Hepatocyte (in vitro differentiated cells): ENCODE data around the gene IL23R. TPM values are rescaled to one million over a fixed set of nuclear protein-coding genes. Genes with fewer than 3 reads are reported as not detected.
"Not testable (repeated sequence)": the region's sequence is repeated elsewhere in the genome, so short reads cannot be mapped to it uniquely, and the experiment has no call there.

Experiments
- DNase-seq: peaks from one replicate; pipeline ENCODE4 v3.0.0-alpha.2; 2016; ENCODE audit warnings: low spot score
- H2AFZ ChIP-seq: fragments of 200-600 bp; sonication (generic); 2 replicates; pipeline ENCODE4 v1.6.0; 2016; ENCODE audit warnings: antibody characterized with exemption, mild to moderate bottlenecking
- H3K27ac ChIP-seq: fragments of 200-600 bp; sonication (generic); 2 replicates; pipeline ENCODE4 v1.5.1; 2016; ENCODE audit warnings: mild to moderate bottlenecking
- H3K27me3 ChIP-seq: fragments of 200-600 bp; sonication (generic); 2 replicates; pipeline ENCODE4 v1.6.1; 2016
- H3K36me3 ChIP-seq: fragments of 200-600 bp; sonication (generic); replicated peaks from 2 replicates; pipeline ENCODE4 v1.5.1; 2016; ENCODE audit warnings: low read depth; ENCODE audit not compliant: insufficient read depth
- H3K4me1 ChIP-seq: fragments of 200-600 bp; sonication (generic); 2 replicates; pipeline ENCODE4 v1.5.1; 2016; ENCODE audit warnings: mild to moderate bottlenecking, moderate library complexity; ENCODE audit not compliant: insufficient read depth
- H3K4me2 ChIP-seq: fragments of 200-600 bp; sonication (generic); 2 replicates; pipeline ENCODE4 v1.6.0; 2016
- H3K4me3 ChIP-seq: fragments of 200-600 bp; sonication (generic); 2 replicates; pipeline ENCODE4 v1.5.1; 2016; ENCODE audit warnings: mild to moderate bottlenecking
- H3K79me2 ChIP-seq: fragments of 200-600 bp; sonication (generic); 2 replicates; pipeline ENCODE4 v1.6.0; 2017; ENCODE audit warnings: mild to moderate bottlenecking
- H3K9me2 ChIP-seq: fragments of 200-600 bp; sonication (generic); replicated peaks from 2 replicates; pipeline ENCODE4 v1.6.0; 2017; ENCODE audit warnings: mild to moderate bottlenecking; ENCODE audit not compliant: insufficient read depth
- H3K9me3 ChIP-seq: fragments of 200-600 bp; sonication (generic); 2 replicates; pipeline ENCODE4 v1.5.1; 2016; ENCODE audit warnings: low read depth, mild to moderate bottlenecking
- H4K20me1 ChIP-seq: fragments of 200-600 bp; sonication (generic); 2 replicates; pipeline ENCODE4 v1.6.0; 2016; ENCODE audit warnings: mild to moderate bottlenecking; ENCODE audit not compliant: insufficient read depth, poor library complexity, severe bottlenecking
- EZH2 ChIP-seq: fragments of 200-600 bp; sonication (generic); IDR thresholded peaks from 2 replicates; pipeline ENCODE4 v1.6.1; 2016; ENCODE audit warnings: antibody characterized with exemption, mild to moderate bottlenecking, borderline replicate concordance
- EZH2phosphoT487 ChIP-seq: fragments of 200-600 bp; sonication (generic); IDR thresholded peaks from one replicate; pipeline ENCODE4 v1.6.1; 2018; ENCODE audit warnings: antibody characterized with exemption, mild to moderate bottlenecking, low read depth, moderate library complexity; ENCODE audit not compliant: unreplicated experiment, severe bottlenecking
- WGBS: methylation state at CpG from one replicate; pipeline ENCODE4 v1.1.6; 2016; ENCODE audit warnings: low lambda C conversion rate; ENCODE audit errors: missing lambda C conversion rate; 5-methylcytosine and 5-hydroxymethylcytosine counted together
- polyA plus RNA-seq: library from polyadenylated mRNA; unstranded; fragments of >200 nt; fragmentation: Nextera tagmentation; extraction: Ambion mirVana; gene quantifications from 2 replicates; pipeline ENCODE4 v1.2.1, GENCODE V29; 2016
- total RNA-seq: library from RNA; depleted of rRNA; stranded (reverse); fragments of >200 nt; gene quantifications from 2 replicates; pipeline ENCODE4 v1.2.3, GENCODE V29; 2014
- TF ChIP-seq, protein P1 (sequence below): fragments of 200-600 bp; sonication (generic); IDR thresholded peaks from 2 replicates; pipeline ENCODE4 v1.5.1; 2016; ENCODE audit warnings: antibody characterized with exemption, mild to moderate bottlenecking; ENCODE audit not compliant: poor library complexity

IL23R gene
- total and polyA plus RNA-seq, 2 experiments from 2014 or later: 0.20 TPM; not detected in 1

DNA sequence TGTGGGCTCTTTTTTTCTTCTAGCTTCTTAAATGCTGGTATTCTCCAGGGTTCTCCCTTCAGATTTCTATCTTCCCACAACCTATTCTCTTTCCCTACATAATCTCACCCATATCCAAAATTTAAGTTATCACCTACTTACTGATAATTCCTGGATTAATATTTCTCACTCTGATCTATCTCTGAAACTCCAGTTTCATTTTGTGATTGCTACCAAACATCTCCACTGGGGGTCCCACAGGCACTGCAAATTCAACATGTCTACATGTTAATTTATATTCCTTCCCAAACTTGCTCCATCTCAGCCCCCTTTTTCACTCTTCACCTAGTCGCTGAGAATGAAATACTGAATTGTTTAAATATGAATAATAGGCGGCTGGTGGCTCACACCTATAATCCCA lies 21.6 kb upstream of the IL23R start:
- no peak overlapping the region for H3K4me2 ChIP-seq

DNA sequence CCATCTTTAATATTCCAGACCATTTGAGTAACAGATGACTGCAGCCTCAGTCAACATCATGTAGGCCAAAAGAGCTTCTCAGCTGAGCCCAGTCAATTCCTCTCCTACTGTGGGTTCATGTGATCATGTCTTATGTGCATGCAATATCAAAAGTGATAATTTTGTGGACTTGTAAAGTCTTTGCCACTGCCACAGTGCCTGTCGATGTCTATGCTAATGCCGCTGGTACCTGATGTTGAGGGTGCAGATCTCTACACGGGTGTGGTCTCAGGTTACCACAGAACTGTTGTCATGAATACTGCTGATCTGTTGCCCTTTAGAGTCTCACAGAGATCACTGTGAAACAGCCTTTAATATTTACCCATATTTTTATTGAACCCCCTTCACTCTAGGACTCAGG lies 20.2 kb upstream of the IL23R start:
- WGBS: 95% methylated on average over 3 of the region's 3 CpGs
- Histone ChIP-seq H3K27ac (no peak overlapping the region), H2AFZ (no peak overlapping the region), H3K9me2 (no peaks in the 10 kb centered on the region), H3K4me2 (no peak overlapping the region), H3K9me3 (no peaks in the 10 kb centered on the region), H3K4me1 (peaks cover 12% of the 10 kb centered on the region), H4K20me1 (no peaks in the 10 kb centered on the region), H3K4me3 (no peak overlapping the region), H3K79me2 (no peaks in the 10 kb centered on the region), H3K36me3 (no peaks in the 10 kb centered on the region), H3K27me3 (no peaks in the 10 kb centered on the region)
- no peak for TF ChIP-seq EZH2
- no peak for TF ChIP-seq EZH2phosphoT487
- TF ChIP-seq, protein P1, sequence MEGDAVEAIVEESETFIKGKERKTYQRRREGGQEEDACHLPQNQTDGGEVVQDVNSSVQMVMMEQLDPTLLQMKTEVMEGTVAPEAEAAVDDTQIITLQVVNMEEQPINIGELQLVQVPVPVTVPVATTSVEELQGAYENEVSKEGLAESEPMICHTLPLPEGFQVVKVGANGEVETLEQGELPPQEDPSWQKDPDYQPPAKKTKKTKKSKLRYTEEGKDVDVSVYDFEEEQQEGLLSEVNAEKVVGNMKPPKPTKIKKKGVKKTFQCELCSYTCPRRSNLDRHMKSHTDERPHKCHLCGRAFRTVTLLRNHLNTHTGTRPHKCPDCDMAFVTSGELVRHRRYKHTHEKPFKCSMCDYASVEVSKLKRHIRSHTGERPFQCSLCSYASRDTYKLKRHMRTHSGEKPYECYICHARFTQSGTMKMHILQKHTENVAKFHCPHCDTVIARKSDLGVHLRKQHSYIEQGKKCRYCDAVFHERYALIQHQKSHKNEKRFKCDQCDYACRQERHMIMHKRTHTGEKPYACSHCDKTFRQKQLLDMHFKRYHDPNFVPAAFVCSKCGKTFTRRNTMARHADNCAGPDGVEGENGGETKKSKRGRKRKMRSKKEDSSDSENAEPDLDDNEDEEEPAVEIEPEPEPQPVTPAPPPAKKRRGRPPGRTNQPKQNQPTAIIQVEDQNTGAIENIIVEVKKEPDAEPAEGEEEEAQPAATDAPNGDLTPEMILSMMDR: no peak
- DNase-seq: no peak

More for the DNA sequence above, 21.6 kb upstream of the IL23R start:
- Histone ChIP-seq H3K27me3 (no peaks in the 10 kb centered on the region), H3K79me2 (no peaks in the 10 kb centered on the region), H3K4me3 (no peak overlapping the region), H4K20me1 (no peaks in the 10 kb centered on the region), H3K9me2 (no peaks in the 10 kb centered on the region), H3K9me3 (no peaks in the 10 kb centered on the region), H3K27ac (no peak overlapping the region), H2AFZ (no peak overlapping the region), H3K4me1 (peaks cover 16% of the 10 kb centered on the region), H3K36me3 (no peaks in the 10 kb centered on the region)
- TF ChIP-seq EZH2: no peak
- TF ChIP-seq EZH2phosphoT487: no peak
- TF ChIP-seq, protein P1: peak; percentile 32
- WGBS: 94% methylated on average over 2 of the region's 2 CpGs
- DNase-seq: no peak

DNA sequence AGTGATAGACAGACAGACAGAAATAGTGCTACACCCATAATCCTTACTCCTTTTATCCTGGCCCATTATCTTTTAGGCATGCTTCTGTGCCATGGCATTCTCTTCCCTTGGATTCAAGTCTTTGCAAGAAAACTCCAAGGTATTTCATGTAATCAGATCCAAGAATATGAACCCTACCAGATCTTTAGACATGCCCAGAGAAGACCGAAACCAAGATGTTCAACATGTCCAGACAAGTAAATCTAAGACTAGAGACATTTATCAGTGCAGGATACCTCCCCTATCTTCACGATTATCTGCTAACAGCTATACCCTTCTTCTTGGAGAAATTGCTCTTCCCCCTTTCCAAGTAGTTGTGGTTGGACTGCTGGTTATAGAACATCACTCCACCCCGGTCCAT lies 19.7 kb upstream of the IL23R start:
- no peaks in the 10 kb centered on the region for H3K79me2 ChIP-seq
- H3K27me3 ChIP-seq: no peaks in the 10 kb centered on the region
- DNase-seq: no peak
- H3K36me3 ChIP-seq: no peaks in the 10 kb centered on the region
- no peak overlapping the region for H3K27ac ChIP-seq
- H3K9me2 ChIP-seq: no peaks in the 10 kb centered on the region
- H2AFZ ChIP-seq: no peak overlapping the region
- no peak overlapping the region for H3K4me2 ChIP-seq
- H3K9me3 ChIP-seq: no peaks in the 10 kb centered on the region
- H3K4me3 ChIP-seq: no peak overlapping the region
- 96% methylated on average over 3 of the region's 3 CpGs for WGBS
- peaks cover 12% of the 10 kb centered on the region for H3K4me1 ChIP-seq
- TF ChIP-seq, protein P1: no peak
- TF ChIP-seq EZH2phosphoT487 (no peak), EZH2 (no peak)
- no peaks in the 10 kb centered on the region for H4K20me1 ChIP-seq

- not testable (repeated sequence) for H3K79me2 ChIP-seq, H3K4me1 ChIP-seq, H2AFZ ChIP-seq, H3K36me3 ChIP-seq, H3K4me2 ChIP-seq, H4K20me1 ChIP-seq, H3K4me3 ChIP-seq, H3K27me3 ChIP-seq, H3K9me3 ChIP-seq, H3K27ac ChIP-seq, H3K9me2 ChIP-seq, DNase-seq
- 96% methylated on average over 20 of the region's 20 CpGs for WGBS
Observed at GRCh38 chr1:67147973-67148372, 18.3 kb upstream of the IL23R start.
